SK-N-SH (cell line): Measurements from ENCODE around the gene INPP5E. TPM values are rescaled to one million over a fixed set of nuclear protein-coding genes. Genes with fewer than 3 reads are reported as not detected.

Source experiments
- CTCF ChIA-PET: fragments of 300-600, 350-600 bp; formaldehyde crosslinking; extraction: SDS; loops from one replicate; lab custom pipeline; 2021; lab: Yijun Ruan, JAX
- POLR2A ChIA-PET: fragments of 350-600 bp; sonication (Branson Sonifier 250); formaldehyde crosslinking; extraction: SDS; loops from one replicate; lab custom pipeline; 2020; ENCODE audit warnings: antibody characterized with exemption, inconsistent platforms; lab: Yijun Ruan, JAX
- DNase-seq: peaks from one replicate; pipeline ENCODE4 v3.0.0; 2012
- H2AFZ ChIP-seq: fragments of 200-600 bp; sonication (generic); 2 replicates; pipeline ENCODE4 v1.8.1; 2016; ENCODE audit warnings: antibody characterized with exemption, mild to moderate bottlenecking, low read depth
- H3F3A ChIP-seq: fragments of 200-600 bp; sonication (generic); replicated peaks from 2 replicates; pipeline ENCODE3; 2016; ENCODE audit warnings: antibody characterized with exemption, mild to moderate bottlenecking; ENCODE audit not compliant: insufficient read depth
- H3K27ac ChIP-seq, 2 experiments: fragments of 200-500 bp in 1 of 2; fragments of 200-600 bp in 1 of 2; sonication (Bioruptor generic) in 1 of 2; sonication (generic), shearing (Covaris generic) in 1 of 2; 2 replicates each; pipeline versions ENCODE4 v1.5.1 to v1.6.1; 2014 to 2016; ENCODE audit warnings: low read depth in 2 of 2, inconsistent platforms in 1 of 2, low read length in 1 of 2, mild to moderate bottlenecking in 1 of 2, mixed read lengths in 1 of 2
- H3K27me3 ChIP-seq: fragments of 200-600 bp; sonication (generic), shearing (Covaris generic); 2 replicates; pipeline ENCODE4 v1.6.1; 2016; ENCODE audit warnings: mixed run types; ENCODE audit not compliant: insufficient read depth
- H3K36me3 ChIP-seq, 2 experiments: fragments of 200-500 bp in 1 of 2; fragments of 200-600 bp in 1 of 2; sonication (Bioruptor generic) in 1 of 2; sonication (generic) in 1 of 2; replicated peaks in 1 of 2; 2 replicates each; pipeline versions ENCODE3 to v1.5.1; 2014 to 2016; ENCODE audit warnings: low read length in 1 of 2, mild to moderate bottlenecking in 1 of 2; ENCODE audit not compliant: insufficient read depth in 2 of 2, control insufficient read depth in 1 of 2
- H3K4me1 ChIP-seq, 2 experiments: fragments of 200-500 bp in 1 of 2; fragments of 200-600 bp in 1 of 2; sonication (Bioruptor generic) in 1 of 2; sonication (generic), shearing (Covaris generic) in 1 of 2; 2 replicates each; pipeline versions ENCODE4 v1.5.1 to v1.6.1; 2014 to 2016; ENCODE audit warnings: low read depth in 1 of 2, low read length in 1 of 2, mixed run types in 1 of 2; ENCODE audit not compliant: insufficient read depth in 2 of 2, control insufficient read depth in 1 of 2
- H3K4me2 ChIP-seq: fragments of 200-600 bp; sonication (generic), shearing (Covaris generic); 2 replicates; pipeline ENCODE4 v1.6.1; 2017; ENCODE audit warnings: mixed run types
- H3K4me3 ChIP-seq, 2 experiments: fragments of 200-500 bp in 1 of 2; fragments of 200-600 bp in 1 of 2; sonication (Bioruptor generic) in 1 of 2; sonication (generic), shearing (Covaris generic) in 1 of 2; 2 replicates each; pipeline versions ENCODE4 v1.5.1 to v1.8.1; 2014 to 2016; ENCODE audit warnings: low read depth in 2 of 2, inconsistent platforms in 1 of 2, low read length in 1 of 2, mild to moderate bottlenecking in 1 of 2, mixed read lengths in 1 of 2, moderate library complexity in 1 of 2
- H3K79me2 ChIP-seq: fragments of 200-600 bp; sonication (generic); 2 replicates; pipeline ENCODE4 v1.8.1; 2017; ENCODE audit warnings: mild to moderate bottlenecking; ENCODE audit not compliant: insufficient read depth
- H3K9ac ChIP-seq: fragments of 200-600 bp; sonication (generic); 2 replicates; pipeline ENCODE4 v1.6.1; 2017; ENCODE audit warnings: mixed run types
- H3K9me2 ChIP-seq: fragments of 200-600 bp; sonication (generic); 2 replicates; pipeline ENCODE4 v1.6.1; 2017; ENCODE audit warnings: mixed run types
- H3K9me3 ChIP-seq: fragments of 200-600 bp; sonication (generic); 2 replicates; pipeline ENCODE4 v1.6.1; 2017; ENCODE audit warnings: mixed run types, mild to moderate bottlenecking, moderate library complexity
- H4K20me1 ChIP-seq: fragments of 200-600 bp; sonication (generic); 2 replicates; pipeline ENCODE4 v1.6.1; 2017; ENCODE audit warnings: mild to moderate bottlenecking, mixed run types; ENCODE audit not compliant: insufficient read depth
- CTCF ChIP-seq: fragments of 200-600 bp; sonication (generic); IDR thresholded peaks from 2 replicates; pipeline ENCODE4 v1.6.1; 2017; ENCODE audit warnings: antibody characterized with exemption, mild to moderate bottlenecking, moderate library complexity
- ELF1 ChIP-seq: IDR thresholded peaks from 2 replicates; pipeline ENCODE4 v1.4.0; 2012
- EP300 ChIP-seq, 2 experiments: IDR thresholded peaks; 2 replicates each; pipeline versions ENCODE4 v1.4.0 to v1.6.1; 2012; ENCODE audit warnings: borderline replicate concordance in 1 of 2, low read depth in 1 of 2, low read length in 1 of 2
- EZH2phosphoT487 ChIP-seq: fragments of 200-600 bp; sonication (generic); IDR thresholded peaks from 2 replicates; pipeline ENCODE4 v1.6.1; 2017; ENCODE audit warnings: low read depth, mixed run types, mild to moderate bottlenecking, antibody characterized with exemption, moderate library complexity, borderline replicate concordance
- FOXJ3 ChIP-seq: sonication (generic); formaldehyde crosslinking; IDR thresholded peaks from 2 replicates; pipeline ENCODE4 v1.5.1; 2020; ENCODE audit warnings: mild to moderate bottlenecking, missing genetic modification reagents
- FOXM1 ChIP-seq: IDR thresholded peaks from 2 replicates; pipeline ENCODE4 v1.4.0; 2012; ENCODE audit warnings: low read depth, mild to moderate bottlenecking
- GABPA ChIP-seq: IDR thresholded peaks from 2 replicates; pipeline ENCODE4 v1.4.0; 2012; ENCODE audit warnings: low read depth, mild to moderate bottlenecking
- MAX ChIP-seq: IDR thresholded peaks from 2 replicates; pipeline ENCODE4 v1.4.0; 2012; ENCODE audit warnings: low read depth
- MEF2A ChIP-seq: IDR thresholded peaks from 2 replicates; pipeline ENCODE4 v1.4.0; 2012; ENCODE audit warnings: low read depth, borderline replicate concordance
- NRF1 ChIP-seq: IDR thresholded peaks from 2 replicates; pipeline ENCODE4 v1.6.1; 2012; ENCODE audit warnings: low read depth, mild to moderate bottlenecking, low read length
- RAD21 ChIP-seq: IDR thresholded peaks from 2 replicates; pipeline ENCODE4 v1.6.1; 2012; ENCODE audit warnings: mild to moderate bottlenecking, low read length
- RCOR1 ChIP-seq: fragments of 150-350 bp; IDR thresholded peaks from 2 replicates; pipeline ENCODE4 v1.6.1; 2017; ENCODE audit warnings: antibody characterized with exemption, low read length
- SIN3A ChIP-seq: IDR thresholded peaks from 2 replicates; pipeline ENCODE4 v1.6.1; 2012; ENCODE audit warnings: low read depth, mild to moderate bottlenecking, low read length, moderate library complexity, borderline replicate concordance
- SMC3 ChIP-seq: IDR thresholded peaks from 2 replicates; pipeline ENCODE4 v1.6.1; 2012; ENCODE audit warnings: low read depth, low read length, improper control_type of control experiment
- TCF12 ChIP-seq: IDR thresholded peaks from 2 replicates; pipeline ENCODE4 v1.4.0; 2012
- TEAD4 ChIP-seq: IDR thresholded peaks from 2 replicates; pipeline ENCODE4 v1.4.0; 2012; ENCODE audit warnings: mild to moderate bottlenecking, borderline replicate concordance; ENCODE audit not compliant: insufficient read depth
- YY1 ChIP-seq: IDR thresholded peaks from 2 replicates; pipeline ENCODE4 v1.4.0; 2012; ENCODE audit warnings: low read depth, mild to moderate bottlenecking
- WGBS: methylation state at CpG from one replicate; pipeline ENCODE4 v1.1.6; 2017; ENCODE audit warnings: low lambda C conversion rate; 5-methylcytosine and 5-hydroxymethylcytosine counted together
- polyA plus RNA-seq, 3 experiments: library from polyadenylated mRNA; depleted of rRNA; stranded (reverse); fragments of >200 nt; gene quantifications; 2 replicates each; pipeline ENCODE4 v1.2.3, GENCODE V29; 2012
- TF ChIP-seq, protein P1 (sequence below): IDR thresholded peaks from 2 replicates; pipeline ENCODE4; 2012
- TF ChIP-seq, protein P2 (sequence below): fragments of 150-350 bp; IDR thresholded peaks from 2 replicates; pipeline ENCODE4 v1.6.1; 2016; ENCODE audit warnings: mild to moderate bottlenecking, low read depth, low read length
- TF ChIP-seq, protein P3 (sequence below): IDR thresholded peaks from 2 replicates; pipeline ENCODE4 v1.4.0; 2012; ENCODE audit warnings: low read depth, borderline replicate concordance

INPP5E gene
- polyA plus RNA-seq, 1 of the 3 experiments (the other 2 are of a cell fraction) = 12.8 TPM

- no peak overlapping the region for H3K4me3 ChIP-seq
- peaks cover 25 to 68% of the 10 kb centered on the region in 2 experiments for H3K36me3 ChIP-seq
- 97% methylated on average over 7 of the region's 20 CpGs for WGBS
- TF ChIP-seq TCF12 (no peak), TEAD4 (no peak), MEF2A (no peak), RAD21 (no peak), GABPA (no peak), EP300 (IDR thresholded peaks at IDR 0.05; ENCODE audit: borderline replicate concordance in 1 of 2, low read depth in 1 of 2, low read length in 1 of 2) (no peak), NRF1 (no peak), RCOR1 (no peak), YY1 (no peak)
- TF ChIP-seq, protein P1, sequence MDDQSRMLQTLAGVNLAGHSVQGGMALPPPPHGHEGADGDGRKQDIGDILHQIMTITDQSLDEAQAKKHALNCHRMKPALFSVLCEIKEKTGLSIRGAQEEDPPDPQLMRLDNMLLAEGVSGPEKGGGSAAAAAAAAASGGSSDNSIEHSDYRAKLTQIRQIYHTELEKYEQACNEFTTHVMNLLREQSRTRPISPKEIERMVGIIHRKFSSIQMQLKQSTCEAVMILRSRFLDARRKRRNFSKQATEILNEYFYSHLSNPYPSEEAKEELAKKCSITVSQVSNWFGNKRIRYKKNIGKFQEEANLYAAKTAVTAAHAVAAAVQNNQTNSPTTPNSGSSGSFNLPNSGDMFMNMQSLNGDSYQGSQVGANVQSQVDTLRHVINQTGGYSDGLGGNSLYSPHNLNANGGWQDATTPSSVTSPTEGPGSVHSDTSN = no peak
- TF ChIP-seq, protein P2, sequence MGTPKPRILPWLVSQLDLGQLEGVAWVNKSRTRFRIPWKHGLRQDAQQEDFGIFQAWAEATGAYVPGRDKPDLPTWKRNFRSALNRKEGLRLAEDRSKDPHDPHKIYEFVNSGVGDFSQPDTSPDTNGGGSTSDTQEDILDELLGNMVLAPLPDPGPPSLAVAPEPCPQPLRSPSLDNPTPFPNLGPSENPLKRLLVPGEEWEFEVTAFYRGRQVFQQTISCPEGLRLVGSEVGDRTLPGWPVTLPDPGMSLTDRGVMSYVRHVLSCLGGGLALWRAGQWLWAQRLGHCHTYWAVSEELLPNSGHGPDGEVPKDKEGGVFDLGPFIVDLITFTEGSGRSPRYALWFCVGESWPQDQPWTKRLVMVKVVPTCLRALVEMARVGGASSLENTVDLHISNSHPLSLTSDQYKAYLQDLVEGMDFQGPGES = no peak
- TF ChIP-seq, protein P3, sequence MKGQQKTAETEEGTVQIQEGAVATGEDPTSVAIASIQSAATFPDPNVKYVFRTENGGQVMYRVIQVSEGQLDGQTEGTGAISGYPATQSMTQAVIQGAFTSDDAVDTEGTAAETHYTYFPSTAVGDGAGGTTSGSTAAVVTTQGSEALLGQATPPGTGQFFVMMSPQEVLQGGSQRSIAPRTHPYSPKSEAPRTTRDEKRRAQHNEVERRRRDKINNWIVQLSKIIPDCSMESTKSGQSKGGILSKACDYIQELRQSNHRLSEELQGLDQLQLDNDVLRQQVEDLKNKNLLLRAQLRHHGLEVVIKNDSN = no peak
- no peaks in the 10 kb centered on the region for H4K20me1 ChIP-seq
- H3K9me3 ChIP-seq = no peaks in the 10 kb centered on the region
- H3K4me1 ChIP-seq = no peaks in the 10 kb centered on the region
- H2AFZ ChIP-seq = no peak overlapping the region
- ChIA-PET POLR2A (interaction anchor here (3.0 kb wide), 1 partner anchor 18 kb away, joined by 11 read pairs; no protein-coding TSS in a partner anchor), CTCF (interaction anchor here (1.9 kb wide), 1 partner anchor 9 kb away, joined by 5 read pairs; no protein-coding TSS in a partner anchor)
- H3F3A ChIP-seq = peaks cover 6% of the 10 kb centered on the region
- no peak overlapping the region for H3K4me2 ChIP-seq
- DNase-seq = no peak
- no peaks in the 10 kb centered on the region for H3K79me2 ChIP-seq
- no peak overlapping the region for H3K9ac ChIP-seq
- H3K27me3 ChIP-seq = no peaks in the 10 kb centered on the region
- H3K9me2 ChIP-seq = no peaks in the 10 kb centered on the region
- no peak overlapping the region for H3K27ac ChIP-seq
Measured at GRCh38 chr9:136383436-136383835, 56.2 kb downstream of the INPP5E start.

GRCh38 chr9:136381966-136382513 is 57.6 kb downstream of the INPP5E start:
- WGBS = 97% methylated on average over 4 of the region's 25 CpGs
- CTCF ChIA-PET = interaction anchor here (0.8 to 1.3 kb wide), 2 partner anchors 17 to 19 kb away, joined by 3 to 10 read pairs; partner anchors contain the start of gene DNLZ
- TF ChIP-seq FOXJ3 (CRISPR knock-in tag) (no peak), FOXM1 (no peak), MAX (no peak), EZH2phosphoT487 (no peak), SIN3A (no peak), CTCF (no peak), ELF1 (no peak), SMC3 (no peak), TCF12 (no peak), EP300 (IDR thresholded peaks at IDR 0.05; ENCODE audit: borderline replicate concordance in 1 of 2, low read depth in 1 of 2, low read length in 1 of 2) (no peak), YY1 (no peak)
- TF ChIP-seq, protein P3 = no peak
- TF ChIP-seq, protein P2 = no peak

More at GRCh38 chr9:136381966-136382513, 57.6 kb downstream of the INPP5E start:
- Histone ChIP-seq H4K20me1 (no peaks in the 10 kb centered on the region), H3K4me2 (no peak overlapping the region), H3F3A (peaks cover 5% of the 10 kb centered on the region), H3K9me2 (no peaks in the 10 kb centered on the region), H3K4me3 (no peak overlapping the region), H3K4me1 (no peaks in the 10 kb centered on the region), H3K27ac (no peak overlapping the region), H3K9ac (no peak overlapping the region), H3K9me3 (no peaks in the 10 kb centered on the region), H3K27me3 (no peaks in the 10 kb centered on the region), H2AFZ (no peak overlapping the region), H3K36me3 (peaks cover 18 to 66% of the 10 kb centered on the region in 2 experiments), H3K79me2 (no peaks in the 10 kb centered on the region)
- no peak for DNase-seq
- POLR2A ChIA-PET = interaction anchor here (0.7 to 1.3 kb wide), 2 partner anchors 12 to 19 kb away, joined by 3 read pairs; no protein-coding TSS in a partner anchor
